ACHN (cell line): ENCODE results near the gene RGPD6.
"Not testable (repeated sequence)": the region's sequence is repeated elsewhere in the genome, so short reads cannot be mapped to it uniquely, and the experiment has no call there.

Experiments
- DNase-seq: peaks from one replicate; pipeline ENCODE4 v3.0.0-alpha.2; 2015
- in situ Hi-C: cut with HindIII; loops from 2 replicates; pipeline ENCODE4 v1.10.0; 2017; ENCODE audit warnings: low sequenced_read_pairs, low pct_ligation_motif_present, low pct_unique_long_range_greater_than_20kb

The RGPD6 gene

DNA sequence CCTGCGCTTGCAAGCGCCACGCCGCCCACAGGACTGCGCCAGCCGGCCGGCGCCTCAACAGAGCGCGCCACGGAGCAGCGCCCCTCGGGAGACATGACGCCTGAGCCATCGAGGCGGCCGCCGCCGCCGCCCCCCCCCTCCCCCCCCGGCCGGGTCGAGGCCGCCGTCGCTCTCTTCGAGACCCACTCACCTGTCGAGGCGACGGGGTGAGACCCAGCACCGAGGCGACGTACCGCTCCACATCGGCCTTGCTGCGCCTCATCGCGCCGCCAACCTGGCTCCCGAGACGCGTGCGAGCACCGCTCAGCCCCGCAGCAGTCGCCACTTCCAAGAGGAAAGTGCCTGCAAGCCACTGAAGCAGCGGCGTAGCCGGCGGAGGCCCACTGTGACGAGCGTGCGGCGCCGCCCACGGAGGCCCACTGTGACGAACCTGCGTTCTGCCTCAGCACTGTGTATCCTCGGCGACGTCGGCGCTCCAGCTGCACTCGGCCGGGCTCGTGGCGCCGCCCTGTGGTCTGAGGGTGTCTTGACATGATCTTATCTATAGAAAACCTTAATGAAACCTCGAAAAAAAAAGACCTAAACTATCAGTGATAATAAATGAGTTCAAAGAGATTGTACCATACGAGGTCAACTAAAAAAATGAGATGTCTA lies at the start of gene RGPD6:
Gene RGPD6 (minus strand): TSS at position 460 of the 654 bp plus-strand sequence. CDS start 198 bp downstream, at position 262.
- in situ Hi-C loops: not testable (repeated sequence)

DNA sequence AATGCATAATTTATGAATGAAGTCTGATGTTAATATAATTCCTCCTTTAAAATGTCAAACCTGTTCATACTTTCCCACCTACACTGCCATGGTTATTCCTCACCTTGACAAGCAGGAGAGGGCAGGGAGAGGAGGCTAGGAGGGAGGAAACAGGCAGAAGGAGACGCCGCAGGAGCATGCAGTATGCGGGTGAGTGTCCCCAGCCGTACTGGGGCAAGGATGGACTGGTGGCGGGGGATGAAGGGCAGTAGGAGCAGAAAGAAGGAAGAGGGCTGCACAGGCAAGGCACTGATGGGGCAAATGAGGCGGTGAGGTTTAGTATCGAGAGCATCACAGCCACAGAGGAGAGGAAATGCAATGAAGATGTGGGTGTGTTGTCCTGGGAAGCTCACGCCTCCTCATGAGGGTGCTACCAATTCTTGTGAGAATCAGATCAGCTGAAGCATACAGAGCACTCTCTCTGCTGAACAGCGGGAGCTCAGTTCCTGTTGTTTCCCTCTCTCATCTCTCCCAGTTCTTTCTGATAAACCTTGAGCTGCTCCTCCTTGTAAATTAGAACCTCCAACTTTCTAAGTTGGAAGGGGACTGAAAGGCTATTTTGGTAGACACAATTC lies 42.4 kb upstream of the RGPD6 start:
- in situ Hi-C loops, DNase-seq: not testable (repeated sequence)

More for the DNA sequence above, at the start of gene RGPD6:
- not testable (repeated sequence) for DNase-seq

DNA sequence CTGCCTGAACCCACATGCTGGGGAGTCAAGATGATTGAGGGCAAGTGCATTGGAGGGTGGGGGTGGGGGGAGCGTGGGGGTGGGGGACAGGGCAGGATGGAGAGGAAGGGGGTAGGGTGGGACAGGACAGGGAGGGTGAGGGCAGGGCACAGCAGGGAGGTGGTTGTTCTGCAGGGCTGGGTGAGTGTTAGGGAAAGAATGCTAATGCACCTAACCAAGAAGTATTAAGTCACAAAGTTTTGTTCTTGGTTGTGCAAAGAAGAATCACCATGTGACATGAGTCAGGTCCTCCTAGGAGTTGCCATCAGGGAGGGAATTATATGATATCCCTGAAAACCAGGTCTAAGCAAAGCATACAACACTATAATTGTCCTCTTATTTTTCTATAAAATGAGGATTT lies 36.9 kb upstream of the RGPD6 start:
- DNase-seq, in situ Hi-C loops: not testable (repeated sequence)

- in situ Hi-C loops, DNase-seq: not testable (repeated sequence)
These were observed 33.7 kb upstream of the RGPD6 start for GRCh38 chr2:110610613-110611250.

GRCh38 chr2:110609843-110610612 lies 33.0 kb upstream of the RGPD6 start:
- DNase-seq, in situ Hi-C loops: not testable (repeated sequence)

GRCh38 chr2:110608788-110609502 lies 31.9 kb upstream of the RGPD6 start:
- DNase-seq, in situ Hi-C loops: not testable (repeated sequence)

DNA sequence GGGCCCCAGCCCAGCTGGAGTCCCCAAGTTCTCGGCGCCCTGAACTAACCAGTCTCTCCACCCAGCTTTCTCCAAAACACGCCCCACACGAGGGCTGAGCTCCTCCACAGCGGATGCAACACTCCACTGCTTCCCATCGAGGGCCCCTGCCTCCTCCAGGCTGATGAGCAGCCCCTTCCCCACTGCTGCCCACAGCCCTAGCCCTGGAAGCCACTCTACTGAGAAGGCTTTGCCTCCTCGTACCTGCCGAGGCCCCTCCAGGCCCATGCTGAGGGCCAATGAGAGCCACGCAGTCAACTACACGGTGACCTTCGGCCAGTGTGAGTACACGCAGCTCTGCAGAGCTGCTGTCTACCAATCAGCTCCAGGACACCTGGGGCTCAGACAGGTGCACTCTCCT lies 28.0 kb upstream of the RGPD6 start:
- DNase-seq, in situ Hi-C loops: not testable (repeated sequence)

- DNase-seq, in situ Hi-C loops: not testable (repeated sequence)
These were observed 27.0 kb upstream of the RGPD6 start for GRCh38 chr2:110603917-110604591.

DNA sequence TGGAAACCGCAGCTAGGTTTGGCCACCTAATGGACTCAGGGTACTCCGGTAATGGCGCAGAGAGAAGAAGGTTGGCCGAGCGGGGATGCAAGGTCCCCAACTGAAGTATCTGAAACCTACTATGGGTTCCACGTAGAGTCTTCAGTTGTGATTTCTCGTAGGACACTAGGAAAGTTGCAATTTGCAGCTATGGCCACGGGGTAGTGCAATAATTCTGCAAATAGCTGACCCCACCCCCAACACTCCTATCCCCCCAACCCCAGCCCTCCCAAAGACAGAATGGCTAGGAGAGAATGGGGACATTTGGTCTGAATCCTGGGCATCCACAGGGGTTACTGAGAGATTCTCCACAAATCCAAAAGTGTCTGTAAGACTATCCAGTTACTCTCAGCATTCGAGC lies 25.1 kb upstream of the RGPD6 start:
- in situ Hi-C loops: not testable (repeated sequence)

GRCh38 chr2:110591973-110592372 lies 15.0 kb upstream of the RGPD6 start:
- in situ Hi-C loops, DNase-seq: not testable (repeated sequence)

More for the DNA sequence above, 25.1 kb upstream of the RGPD6 start:
- DNase-seq: not testable (repeated sequence)

GRCh38 chr2:110589677-110590330 lies 12.8 kb upstream of the RGPD6 start:
- in situ Hi-C loops, DNase-seq: not testable (repeated sequence)

- in situ Hi-C loops: not testable (repeated sequence)
These were observed 11.5 kb upstream of the RGPD6 start for GRCh38 chr2:110588520-110588919.

DNA sequence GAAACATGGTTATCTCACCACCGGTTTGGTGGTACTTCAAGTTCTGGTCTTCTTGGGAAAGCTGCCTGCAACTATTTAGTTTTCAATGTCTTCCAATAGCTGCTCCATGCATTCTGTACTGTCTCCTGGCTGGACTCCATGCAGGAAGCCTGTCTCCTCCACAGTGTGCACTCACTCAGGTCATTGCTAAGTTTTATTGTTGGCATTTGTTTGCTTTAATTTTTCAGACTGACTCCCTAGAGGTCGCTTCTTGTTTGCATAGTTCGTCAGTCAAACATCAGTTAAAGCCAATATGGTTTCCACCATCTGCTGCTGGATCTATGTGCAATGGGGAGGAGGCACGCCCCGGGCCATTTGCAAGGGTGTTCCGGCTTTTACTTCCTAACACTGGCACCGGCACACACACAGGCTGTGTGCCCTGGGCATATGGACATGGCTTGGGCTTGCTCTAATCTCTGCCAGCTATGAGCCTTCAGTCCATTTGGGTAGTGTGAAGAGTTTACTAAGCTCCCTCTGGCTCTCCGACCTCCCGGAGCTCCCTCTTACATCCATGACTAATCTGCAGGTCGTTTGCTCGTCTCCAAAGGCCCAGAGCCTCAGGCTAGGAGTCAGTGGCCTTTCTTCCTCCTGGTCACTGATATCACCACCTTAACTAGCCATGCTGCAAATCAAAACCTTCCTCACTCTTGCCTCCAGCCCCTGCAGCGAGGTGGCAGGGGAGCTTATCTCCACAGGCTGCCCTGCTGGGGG lies 2.4 kb upstream of the RGPD6 start:
- DNase-seq: not testable (repeated sequence)

More at GRCh38 chr2:110588520-110588919, 11.5 kb upstream of the RGPD6 start:
- not testable (repeated sequence) for DNase-seq

DNA sequence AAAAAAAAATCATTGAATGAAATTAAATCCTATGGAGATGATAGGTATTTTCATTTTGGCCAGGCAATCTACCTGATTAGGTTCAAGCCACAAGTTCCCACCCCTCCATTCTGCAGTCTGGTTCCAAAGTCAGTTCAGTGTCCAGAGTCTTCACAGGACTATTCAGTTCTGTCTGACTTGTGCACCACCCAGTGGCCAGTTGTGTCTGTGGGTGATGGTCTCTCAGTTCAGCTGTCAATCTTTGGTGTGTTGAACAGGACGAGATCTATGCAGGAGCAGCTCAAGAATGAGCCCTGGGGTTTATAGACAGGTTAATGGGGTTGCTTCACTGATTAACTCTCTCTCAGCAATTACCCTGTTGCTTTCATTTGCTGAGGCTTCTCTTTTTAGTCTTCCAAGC lies 1.4 kb upstream of the RGPD6 start:
- in situ Hi-C loops, DNase-seq: not testable (repeated sequence)

More for the DNA sequence above, 2.4 kb upstream of the RGPD6 start:
- in situ Hi-C loops: not testable (repeated sequence)

GRCh38 chr2:110499755-110500377 lies 77.2 kb downstream of the RGPD6 start:
- DNase-seq, in situ Hi-C loops: not testable (repeated sequence)

GRCh38 chr2:110496027-110496426 lies 81.0 kb downstream of the RGPD6 start:
- in situ Hi-C loops: not testable (repeated sequence)

More at GRCh38 chr2:110496027-110496426, 81.0 kb downstream of the RGPD6 start:
- not testable (repeated sequence) for DNase-seq
